ENCODE measurements around the gene DNAH6.

The DNAH6 gene

DNA sequence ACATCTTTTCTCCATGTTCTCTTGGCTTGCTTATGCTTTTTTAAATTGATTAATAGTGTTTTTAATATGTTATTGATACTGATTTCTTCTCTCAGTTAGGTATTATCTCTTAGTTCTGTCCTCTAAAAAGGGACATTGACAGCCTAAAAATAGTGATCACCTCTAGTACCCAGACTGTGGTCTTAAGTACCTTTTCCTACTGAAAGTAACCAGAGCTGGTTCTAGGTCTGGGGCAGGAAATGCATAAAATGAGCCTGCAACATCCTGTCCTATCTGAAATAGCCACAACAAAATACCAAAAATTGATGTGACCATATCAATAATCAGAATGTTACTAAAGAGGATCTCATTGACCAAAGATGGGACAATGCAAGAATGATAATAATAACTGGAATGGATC is 113.3 kb downstream of the DNAH6 start:
- DNase-seq (ENCODE audit: low read depth in 2 of 2), result no peak

DNA sequence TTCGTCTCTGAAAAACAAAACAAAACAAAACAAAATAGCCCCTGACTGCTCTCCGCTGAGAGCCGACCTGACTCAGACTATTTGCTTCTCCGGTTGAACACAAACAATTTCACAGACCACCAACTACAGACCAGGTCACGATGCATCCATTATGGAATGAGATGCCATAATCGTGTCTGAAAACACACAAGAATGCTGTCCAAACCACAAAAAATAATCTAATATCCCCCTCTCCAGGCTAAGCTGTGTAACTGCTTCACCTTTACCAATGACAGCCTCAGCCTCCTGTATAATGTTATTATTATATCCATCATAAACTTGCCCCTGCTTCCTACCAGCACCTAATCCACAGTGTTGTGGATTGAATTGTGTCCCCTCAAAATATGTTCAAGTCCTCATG is 114.7 kb downstream of the DNAH6 start:
- DNase-seq (ENCODE audit: low read depth in 2 of 2), result no peak

DNA sequence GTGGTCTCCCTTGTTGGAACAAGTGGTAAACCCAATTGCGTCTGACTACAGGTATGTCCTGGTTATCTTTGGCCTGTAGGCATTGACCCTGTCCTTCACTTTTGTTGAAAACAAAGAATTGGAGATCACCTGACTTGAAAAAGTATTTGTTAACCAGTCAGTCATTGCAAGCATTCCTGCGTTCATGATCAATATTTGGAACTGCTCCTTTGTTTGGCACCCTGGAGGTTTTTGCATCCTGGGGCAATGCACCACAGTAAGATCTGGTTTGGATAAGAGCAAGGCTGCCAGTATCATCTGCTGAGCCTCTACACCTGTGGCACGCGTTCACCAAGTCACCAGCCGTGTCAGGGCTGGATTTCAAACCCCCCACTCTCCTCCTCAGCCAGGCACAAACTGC is 115.7 kb downstream of the DNAH6 start:
- DNase-seq (ENCODE audit: low read depth in 2 of 2), result no peak

DNA sequence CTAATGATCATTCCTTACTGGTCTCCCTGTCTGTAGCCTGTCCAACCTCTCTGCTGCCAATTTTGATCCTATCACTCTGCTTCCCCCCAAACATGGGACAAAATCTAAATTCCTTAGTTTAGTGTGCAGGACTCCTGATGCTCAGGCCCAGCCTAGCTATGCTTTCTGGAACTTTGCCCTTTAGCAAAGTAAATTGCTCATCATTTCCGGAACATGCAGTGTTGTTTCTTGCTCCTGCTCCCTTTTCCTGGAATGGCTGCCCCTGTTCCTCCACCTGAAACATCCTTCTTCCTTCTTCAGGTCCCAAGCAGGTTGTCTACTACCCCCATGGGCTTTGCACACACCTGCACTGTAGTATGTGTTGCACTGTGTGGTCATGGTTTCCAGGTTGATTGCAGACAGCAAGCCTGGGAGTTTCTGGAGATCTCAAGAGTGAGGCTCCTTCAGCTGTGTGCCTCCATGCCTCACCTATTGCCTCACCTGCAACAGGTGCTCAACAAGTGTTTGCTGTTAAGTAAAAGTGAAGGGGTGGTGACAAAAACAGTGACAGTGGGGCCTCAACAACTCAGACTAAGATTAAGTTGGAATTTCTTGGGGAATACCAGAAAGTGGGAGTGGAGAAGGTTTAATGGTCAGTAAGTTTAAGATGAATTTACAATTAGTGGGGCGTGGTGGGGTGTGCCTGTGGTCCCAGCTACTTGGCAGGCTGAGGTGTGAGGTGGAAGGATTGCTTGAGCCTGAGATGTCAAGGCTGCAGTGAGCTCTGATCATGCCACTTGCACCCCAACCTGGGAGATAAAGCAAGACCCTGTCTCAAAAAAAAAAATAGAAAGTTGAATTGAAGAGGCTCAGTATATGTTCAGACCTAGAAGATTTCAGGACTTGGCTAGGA is 120.0 kb downstream of the DNAH6 start:
- DNase-seq (ENCODE audit: low read depth in 2 of 2), result no peak

DNA sequence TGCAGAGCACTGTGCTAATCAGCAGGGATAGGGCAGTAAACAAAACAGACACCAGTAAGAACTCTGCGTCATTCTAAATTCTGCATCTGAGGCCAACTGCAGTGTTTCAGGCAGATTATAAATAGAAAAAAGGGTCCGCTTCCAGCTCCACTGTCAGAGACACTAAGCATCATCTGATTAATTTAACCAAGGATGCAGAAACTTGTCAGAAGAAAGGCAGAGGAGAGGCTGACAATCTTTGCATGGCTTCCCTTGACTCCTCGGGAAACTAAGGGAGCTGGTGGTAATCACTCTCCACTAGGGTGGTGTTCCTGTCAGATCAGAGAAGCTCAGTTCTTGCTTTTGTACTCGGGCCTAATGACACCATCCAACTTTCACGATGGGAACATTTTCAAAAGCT is 123.5 kb downstream of the DNAH6 start:
- no peak for DNase-seq (ENCODE audit: low read depth in 2 of 2)

DNA sequence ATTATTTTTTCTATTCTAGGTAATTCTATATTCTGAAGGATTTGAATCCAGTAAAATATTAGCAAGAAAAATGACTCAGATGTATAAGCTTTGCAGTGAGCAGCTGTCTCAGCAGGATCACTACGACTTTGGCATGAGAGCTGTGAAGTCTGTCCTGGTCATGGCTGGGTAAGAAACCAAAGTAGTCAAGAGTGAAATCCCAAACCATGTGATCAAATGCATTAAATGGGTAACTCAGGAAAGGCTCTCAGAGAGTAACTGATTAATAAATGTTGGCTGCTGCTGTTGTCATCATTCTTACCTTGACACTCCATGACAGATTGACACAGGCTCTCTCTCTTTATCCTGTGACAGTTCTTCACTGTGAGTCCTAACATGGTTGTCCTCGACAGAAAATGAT is 124.1 kb downstream of the DNAH6 start:
- DNase-seq (ENCODE audit: low read depth in 2 of 2), result no peak

DNA sequence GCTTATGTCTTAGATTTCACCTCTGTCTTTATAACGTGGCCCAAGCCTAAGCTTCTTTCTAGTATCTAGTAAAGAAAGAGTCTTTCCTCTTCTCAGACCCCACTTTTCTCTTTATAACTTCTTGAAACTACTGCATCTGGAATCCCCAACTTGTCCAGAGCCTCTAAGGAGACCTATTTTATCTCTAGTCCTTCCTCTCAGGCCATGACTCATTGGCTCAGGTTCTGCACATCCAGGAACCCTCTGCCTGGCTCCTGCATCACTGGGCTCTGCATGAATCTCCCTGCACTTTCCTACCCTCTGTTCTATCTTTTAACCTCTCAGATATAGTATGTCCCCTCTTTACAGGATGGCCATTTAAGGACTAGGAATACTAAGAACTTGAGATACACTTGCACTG is 124.7 kb downstream of the DNAH6 start:
- DNase-seq (ENCODE audit: low read depth in 2 of 2), result no peak

DNA sequence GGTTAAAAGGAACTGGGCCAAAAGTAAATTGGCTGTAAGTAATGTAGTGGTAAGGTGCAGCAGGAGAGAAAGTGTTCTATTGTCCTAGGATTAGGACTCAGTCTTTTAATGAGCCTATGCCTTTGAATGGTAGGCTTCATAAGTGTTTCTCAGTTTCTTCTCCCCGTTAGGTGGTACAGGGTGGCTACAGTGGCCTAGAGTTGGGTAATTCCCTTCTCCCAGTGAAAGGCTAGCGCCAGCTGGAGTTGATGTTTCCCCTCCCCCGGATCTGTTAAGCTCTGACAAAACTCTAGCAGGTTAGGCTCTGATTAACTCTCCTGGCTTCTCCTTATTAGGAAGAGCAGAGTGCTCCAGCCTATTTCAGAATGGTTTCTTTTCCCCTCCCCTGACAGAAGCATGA is 127.7 kb downstream of the DNAH6 start:
- DNase-seq (ENCODE audit: low read depth in 2 of 2), result no peak

DNA sequence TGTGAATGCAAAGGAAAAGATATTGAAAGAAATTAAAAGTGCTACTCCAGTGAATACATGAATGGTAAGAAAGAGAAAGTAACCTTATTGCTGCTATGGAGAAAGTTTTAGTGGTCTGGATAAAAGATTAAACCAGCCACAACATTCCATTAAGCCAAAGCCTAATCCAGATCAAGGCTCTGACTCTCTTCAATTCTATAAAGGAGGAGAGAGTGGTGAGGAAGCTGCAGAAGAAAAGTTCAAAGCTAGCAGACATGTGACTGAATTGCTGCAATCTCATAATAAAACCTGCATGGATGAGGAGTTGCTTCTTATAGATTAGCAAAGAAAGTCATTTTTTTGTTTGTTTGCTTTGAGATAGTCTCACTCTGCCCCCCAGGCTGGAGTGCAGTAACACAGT is 130.2 kb downstream of the DNAH6 start:
- DNase-seq (ENCODE audit: low read depth in 2 of 2), result no peak

DNA sequence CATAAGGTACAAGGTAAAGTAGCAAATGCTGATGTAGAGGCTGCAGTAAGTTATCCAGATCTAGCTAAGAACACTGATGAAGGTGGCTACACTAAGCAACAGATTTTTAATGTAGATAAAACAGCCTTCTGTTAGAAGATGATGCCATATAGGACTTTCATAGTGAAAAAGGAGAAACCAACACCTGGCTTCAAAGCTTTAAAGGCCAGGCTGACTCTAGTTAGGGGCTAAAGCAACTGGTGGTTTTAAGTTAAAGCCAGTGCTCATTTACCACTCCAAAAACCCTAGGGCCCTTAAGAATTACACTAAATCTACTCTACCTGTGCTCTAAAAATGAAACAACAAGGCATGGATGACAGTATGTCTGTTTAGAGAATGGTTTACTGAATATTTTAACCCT is 131.0 kb downstream of the DNAH6 start:
- DNase-seq (ENCODE audit: low read depth in 2 of 2), result no peak

DNA sequence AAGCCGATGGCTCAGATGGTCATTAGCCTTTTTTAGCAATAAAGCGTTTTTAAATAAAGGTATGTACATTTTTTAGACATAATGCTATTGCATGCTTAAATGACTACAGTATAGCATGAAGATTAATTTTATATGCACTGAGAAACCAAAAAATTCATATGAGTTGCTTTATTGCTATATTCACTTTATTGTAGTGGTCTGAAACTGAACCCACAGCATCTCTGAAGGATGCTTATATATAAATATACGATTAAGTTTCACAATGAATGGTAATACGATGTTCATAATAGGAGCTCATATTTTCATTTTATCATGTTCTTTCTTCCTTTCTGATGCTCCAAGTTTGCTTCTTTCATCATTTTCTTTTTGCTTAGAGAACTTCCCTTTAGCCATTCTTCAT is 132.8 kb downstream of the DNAH6 start:
- DNase-seq (ENCODE audit: low read depth in 2 of 2), result no peak

DNA sequence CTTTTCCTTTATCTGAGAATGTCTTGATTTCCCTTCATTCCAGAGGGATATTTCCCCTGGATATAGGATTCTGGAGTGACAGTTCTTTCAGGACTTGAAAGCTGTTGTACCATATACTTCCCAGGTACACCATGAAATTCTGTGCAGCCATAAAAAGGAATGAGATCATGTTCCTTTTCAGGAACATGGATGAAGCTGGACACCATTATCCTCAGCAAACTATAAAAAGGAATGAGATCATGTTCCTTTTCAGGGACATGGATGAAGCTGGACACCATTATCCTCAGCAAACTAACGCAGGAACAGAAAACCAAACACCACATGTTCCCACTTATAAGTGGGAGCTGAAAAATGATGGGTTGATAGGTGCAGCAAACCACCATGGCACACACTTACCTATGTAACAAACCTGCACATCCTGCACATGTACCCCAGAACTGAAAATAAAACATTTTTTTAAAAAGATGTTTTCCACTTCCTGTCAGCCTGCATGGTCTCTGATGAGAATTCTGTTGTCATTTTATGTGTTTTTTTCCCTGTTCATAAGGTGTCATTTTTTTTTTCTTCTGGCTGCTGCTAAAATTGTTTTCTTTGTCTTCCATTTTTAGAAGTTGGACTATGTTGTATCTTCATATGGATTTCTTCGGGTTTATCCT is 133.3 kb downstream of the DNAH6 start:
- DNase-seq (ENCODE audit: low read depth in 2 of 2), result no peak

DNA sequence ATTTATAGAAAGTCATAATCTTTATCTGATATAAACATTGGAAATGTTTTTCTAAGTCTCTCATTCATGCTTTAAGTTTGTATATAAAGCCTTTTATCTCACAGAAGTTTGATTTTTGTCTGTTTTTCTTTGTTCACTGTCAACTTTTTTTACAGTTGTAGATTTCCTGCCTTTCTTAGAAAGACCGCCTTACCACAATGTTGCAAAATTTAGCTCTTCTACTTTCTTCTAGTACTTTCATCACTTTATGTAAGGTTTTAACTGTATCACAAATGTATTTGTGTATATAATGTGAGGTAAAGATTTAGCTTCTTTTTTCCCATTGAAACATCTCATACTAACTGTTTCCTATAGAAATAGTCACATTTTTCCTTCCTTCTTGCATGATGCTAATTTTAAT is 136.1 kb downstream of the DNAH6 start:
- no peak for DNase-seq (ENCODE audit: low read depth in 2 of 2)

DNA sequence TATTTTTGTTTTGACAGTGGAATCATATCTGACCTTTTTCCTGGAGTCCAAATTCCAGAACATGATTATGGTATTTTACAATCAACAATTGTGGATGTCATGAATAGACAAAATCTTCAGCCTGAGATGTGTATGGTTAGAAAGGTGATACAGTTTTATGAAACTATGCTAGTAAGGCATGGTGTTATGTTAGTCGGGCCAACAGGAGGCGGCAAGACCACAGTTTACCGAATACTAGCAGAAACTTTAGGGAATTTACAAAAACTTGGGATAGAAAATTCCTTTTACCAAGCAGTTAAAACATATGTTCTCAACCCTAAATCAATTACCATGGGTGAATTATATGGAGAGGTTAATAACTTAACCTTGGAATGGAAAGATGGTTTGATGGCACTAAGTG is 137.0 kb downstream of the DNAH6 start:
- no peak for DNase-seq (ENCODE audit: low read depth in 2 of 2)

DNA sequence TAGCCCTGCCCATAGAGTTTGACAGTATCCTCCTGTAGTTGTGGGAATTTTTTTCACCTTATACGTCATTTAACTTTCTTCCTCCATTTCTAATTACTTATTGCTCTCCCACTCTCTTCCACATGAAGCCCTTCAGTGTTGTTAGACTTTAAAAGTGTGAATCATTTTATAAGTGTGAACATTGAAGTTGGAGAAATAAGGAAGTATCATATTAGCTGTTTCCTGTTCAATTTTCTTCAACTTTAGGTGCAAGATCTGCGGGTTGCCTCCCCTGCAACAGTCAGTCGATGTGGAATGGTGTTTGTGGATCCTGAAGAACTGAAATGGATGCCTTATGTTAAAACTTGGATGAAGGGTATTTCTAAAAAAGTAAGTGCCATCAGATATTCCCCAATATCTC is 138.1 kb downstream of the DNAH6 start:
- DNase-seq (ENCODE audit: low read depth in 2 of 2), result no peak

DNA sequence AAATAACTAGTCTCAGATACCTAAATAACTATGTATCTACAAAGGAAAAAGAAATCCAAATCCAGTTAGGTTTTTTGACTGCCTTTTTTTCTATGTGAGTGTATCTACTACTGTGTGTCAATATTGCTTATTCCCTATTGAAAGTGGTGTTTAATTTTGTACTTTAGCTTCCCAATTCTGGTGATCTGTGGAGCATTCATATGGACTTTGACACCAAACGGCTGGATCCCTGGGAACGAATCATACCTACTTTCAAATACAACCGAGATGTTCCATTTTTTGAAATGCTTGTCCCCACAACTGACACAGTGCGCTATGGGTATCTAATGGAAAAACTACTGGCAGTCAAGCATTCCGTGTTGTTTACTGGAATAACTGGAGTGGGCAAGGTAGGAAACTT is 152.8 kb downstream of the DNAH6 start:
- DNase-seq (ENCODE audit: low read depth in 2 of 2), result no peak

DNA sequence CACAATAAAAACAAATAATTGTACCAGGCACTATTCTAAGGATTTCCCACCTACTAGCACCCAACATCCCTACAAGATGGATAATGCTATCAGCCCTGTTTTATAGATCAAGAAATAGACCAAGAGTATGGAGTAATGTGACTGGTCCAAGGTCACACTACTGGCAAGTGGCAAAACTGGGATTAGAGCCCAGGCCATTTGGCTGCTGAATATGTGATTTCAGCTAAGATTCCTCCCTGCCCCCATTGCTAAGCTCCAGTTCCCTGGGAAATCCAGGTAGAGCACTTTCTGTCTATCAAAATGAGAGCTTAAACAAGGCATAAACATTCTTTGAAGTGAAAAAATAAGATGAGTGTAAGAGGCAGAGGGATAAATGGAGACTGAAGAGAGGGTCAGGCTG is 157.8 kb downstream of the DNAH6 start:
- no peak for DNase-seq (ENCODE audit: low read depth in 2 of 2)

DNA sequence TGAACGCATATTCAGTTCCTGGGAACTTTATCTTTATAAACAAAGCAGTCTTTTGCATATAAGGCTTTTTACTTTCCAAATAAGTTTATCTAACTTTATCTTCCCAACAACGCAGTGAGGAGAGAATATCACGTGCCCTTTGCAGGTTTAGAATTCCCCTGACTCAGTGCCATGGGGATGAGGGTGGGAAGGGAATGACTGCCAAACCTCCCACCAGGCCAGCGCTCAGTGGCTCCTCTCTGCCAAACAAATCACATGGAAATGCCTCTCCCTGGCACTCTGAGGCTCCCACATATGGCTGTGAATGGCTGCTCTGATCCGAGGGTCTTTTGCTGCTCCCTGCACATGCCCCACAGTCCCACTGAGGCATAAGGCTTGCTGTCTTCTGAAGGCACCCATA is 158.3 kb downstream of the DNAH6 start:
- no peak for DNase-seq (ENCODE audit: low read depth in 2 of 2)

DNA sequence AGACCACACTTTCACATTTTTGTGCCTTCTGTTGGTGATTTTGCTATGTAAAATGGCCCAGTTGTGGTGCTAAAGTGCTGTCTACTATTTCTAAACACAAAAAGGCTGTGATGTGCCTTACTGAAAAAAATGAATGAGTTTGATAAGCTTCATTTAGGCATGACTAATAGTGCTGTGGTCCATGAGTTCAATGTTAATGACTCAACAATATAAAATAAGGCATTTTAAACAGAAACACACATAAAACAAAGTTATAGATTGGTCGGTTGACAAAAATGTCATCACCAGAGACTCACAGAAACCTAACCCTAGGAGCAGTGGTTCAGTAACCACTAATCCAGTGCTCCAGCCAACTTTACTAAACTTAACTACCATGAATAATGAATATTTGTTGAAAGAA is 160.0 kb downstream of the DNAH6 start:
- no peak for DNase-seq (ENCODE audit: low read depth in 2 of 2)

DNA sequence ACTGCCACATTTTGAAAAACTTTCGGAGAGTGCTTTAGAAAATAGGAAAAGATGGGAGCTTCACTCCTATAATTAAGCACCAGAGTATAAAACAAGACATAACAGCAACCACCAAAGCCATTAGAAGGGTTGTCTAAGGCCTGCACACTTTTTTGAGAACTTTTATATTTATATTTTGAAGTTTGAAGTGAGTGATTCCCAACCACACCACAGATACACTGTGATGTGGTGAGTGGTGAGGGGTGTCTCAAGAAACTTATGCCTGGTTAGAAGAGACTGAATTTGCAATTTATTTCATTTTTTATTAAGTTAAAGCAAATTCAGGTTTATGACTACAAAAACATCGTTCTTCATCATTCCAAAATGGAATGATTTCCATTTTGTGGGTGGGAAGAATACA is 161.9 kb downstream of the DNAH6 start:
- DNase-seq (ENCODE audit: low read depth in 2 of 2), result no peak

DNA sequence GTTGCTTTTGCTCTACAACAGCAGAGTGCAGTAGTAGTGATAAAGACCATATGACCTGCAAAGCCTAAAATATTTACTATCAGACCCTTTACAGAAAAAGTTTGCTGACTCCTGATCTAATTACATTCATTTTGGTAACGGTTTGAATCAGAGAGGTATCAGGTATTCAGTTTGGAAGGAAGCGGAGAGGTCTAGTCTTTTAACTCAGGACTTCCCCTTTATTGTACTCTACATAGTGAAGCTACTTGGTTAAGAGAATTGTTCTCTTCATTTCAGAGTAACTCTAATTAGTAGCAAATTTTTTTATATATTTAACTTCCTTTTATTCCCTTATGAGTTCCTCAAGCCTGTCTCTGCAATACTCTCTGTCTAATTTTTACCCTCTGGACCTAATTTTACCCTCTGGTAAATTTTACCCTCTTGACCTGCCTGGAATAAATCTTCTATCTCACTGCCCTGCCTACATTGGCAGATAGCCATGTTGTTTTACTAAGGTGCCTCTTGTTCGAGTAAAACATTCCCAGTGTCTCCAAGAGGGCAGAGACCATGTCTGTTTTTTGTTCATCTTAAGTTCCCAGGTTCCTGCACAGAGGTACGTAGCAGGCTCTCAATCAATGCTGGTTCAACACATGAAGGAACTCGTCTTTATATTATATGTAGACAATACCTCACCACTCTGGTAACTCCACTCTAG is 170.6 kb downstream of the DNAH6 start:
- no peak for DNase-seq (ENCODE audit: low read depth in 2 of 2)

DNA sequence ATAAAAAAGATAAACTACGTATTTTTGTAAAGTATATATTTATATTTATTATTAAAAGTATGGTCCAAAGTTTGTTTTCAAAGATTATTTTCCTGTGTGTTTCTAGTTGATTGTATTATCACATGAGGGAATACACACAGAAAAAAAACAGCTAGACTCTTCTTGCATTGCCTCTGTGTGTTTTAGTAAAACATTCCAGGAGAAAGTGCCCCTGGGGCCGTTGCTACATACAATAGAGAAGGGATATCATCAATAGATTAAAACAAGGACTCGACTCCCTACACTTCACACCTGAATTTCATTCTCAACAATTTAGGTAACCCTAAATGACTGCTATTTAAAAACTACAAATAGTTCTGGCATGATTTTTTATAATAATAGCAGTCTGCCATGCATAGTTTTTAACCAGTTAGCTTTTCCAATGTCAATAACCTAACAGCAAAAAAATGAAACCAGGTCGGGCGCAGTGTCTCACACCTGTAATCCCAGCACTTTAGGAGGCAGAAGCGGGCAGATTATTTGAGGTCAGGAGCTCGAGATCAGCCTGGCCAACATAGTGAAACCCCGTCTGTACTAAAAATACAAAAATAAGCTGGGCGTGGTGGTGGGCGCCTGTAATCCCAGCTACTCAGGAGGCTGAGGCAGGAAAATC is 171.3 kb downstream of the DNAH6 start:
- no peak for DNase-seq (ENCODE audit: low read depth in 2 of 2)

All from stimulated activated CD4-positive, alpha-beta T cell treated with anti-CD3 and anti-CD28 coated beads, Interleukin-12 subunit alpha, Interleukin-12 subunit beta, amount 100 ng/mL, for 24 hours (primary cell).